Activated CD8-positive, alpha-beta memory T cell treated with anti-CD3 and anti-CD28 coated beads, Interleukin-2, amount 50 U/mL, for 1 hour (primary cell): ENCODE results near the gene TOR4A.
"Not testable (repeated sequence)": the region's sequence is repeated elsewhere in the genome, so short reads cannot be mapped to it uniquely, and the experiment has no call there.

Experiments used
- DNase-seq: peaks from one replicate; pipeline ENCODE4 v3.0.0-alpha.2; 2020; ENCODE audit errors: extremely low read depth

TOR4A gene

DNA sequence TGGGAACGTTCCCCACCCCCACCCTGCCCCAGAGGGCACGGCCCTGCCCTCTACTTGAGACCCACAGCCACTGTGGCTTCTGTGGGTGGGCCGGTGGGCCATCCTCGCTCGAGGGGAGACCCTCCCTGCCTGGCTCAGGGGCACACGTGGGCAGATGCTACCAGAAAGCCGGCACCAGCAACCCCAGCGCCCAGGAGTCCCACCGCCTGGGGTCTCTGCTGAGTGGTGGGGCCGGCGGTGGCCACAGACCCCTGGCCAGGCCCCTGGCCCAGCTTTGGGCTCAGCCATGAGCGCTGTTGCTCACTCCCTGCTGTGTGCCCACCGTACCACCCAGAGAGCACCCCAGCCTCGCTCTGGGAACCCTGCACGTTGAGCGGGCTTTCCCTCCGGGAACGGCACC, 41.1 kb downstream of the TOR4A start:
- no peak for DNase-seq

DNA sequence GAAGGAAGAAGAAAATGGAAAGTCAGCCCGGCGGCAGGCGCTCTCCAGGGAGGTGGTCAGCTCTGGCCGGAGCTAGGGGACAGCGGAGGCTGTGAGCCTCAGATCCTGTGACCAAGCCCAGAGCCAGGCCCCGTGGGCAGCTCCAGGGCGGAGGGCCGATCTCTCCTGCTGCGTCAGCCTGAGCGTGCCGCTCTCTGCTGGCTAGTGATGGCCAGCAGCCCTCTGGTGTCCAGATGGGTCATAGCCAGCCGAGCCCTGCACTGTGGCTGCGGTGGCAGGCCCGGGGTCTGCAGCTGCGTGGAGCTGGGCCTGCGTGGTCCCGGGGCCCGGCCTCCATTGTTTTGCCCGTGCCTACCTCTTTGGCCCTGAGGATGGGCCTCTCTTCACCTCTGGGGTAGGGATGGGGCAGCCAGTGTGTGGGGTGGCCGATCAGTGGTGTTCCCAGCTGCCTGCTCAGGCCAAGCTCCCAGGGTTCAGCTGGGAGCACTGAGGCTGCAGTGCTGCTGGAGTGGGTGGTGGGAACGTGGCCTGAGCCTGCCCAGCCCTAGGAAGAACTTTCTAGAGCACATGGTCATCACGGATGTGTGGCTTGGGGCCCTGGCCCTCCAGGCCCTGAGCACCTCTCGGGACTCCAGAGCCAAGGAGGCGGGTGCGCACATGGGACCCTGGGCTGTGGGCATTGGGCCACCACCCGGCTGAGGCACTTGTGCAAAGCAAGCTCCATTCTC, 41.6 kb downstream of the TOR4A start:
- DNase-seq = no peak

DNA sequence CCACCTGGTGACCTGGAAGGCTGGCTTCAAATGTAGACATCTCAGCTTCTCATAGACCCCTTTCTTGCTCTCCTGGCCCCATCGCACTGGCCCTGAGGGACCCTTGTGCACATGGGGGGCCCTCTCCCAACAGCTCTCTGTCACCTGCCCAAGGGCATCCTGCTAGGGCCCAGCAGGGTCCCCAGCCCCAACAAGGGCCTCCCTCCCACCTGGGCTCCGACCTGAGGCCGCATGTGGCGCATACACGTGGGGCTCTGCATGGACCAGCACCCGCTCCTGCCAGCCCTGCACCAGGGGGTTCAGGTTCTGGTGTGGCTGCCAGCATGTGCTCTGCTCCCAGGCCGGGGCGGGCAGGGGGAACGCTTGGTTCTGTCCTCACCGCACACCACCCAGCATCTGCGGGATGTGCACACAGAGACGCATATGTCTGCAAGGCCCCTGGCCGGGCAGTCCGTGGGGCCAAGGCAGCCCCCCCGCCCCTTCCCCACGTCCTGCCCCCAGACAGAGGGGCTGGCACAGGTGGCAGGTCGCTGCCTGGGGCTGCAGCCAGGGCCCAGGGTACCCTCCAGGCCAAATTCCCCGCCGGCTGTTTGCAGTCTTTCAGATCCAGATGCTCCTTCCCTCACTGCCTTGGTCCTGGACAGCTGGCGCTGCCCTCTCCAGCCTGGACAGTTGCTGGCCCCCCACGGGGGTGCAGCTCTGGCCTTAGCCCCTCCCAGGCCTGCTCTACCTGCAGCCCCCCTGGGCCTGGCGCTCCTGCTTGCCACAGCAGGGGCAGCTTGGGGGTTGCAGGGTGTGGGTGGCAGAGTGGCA, 42.4 kb downstream of the TOR4A start:
- no peak for DNase-seq

DNA sequence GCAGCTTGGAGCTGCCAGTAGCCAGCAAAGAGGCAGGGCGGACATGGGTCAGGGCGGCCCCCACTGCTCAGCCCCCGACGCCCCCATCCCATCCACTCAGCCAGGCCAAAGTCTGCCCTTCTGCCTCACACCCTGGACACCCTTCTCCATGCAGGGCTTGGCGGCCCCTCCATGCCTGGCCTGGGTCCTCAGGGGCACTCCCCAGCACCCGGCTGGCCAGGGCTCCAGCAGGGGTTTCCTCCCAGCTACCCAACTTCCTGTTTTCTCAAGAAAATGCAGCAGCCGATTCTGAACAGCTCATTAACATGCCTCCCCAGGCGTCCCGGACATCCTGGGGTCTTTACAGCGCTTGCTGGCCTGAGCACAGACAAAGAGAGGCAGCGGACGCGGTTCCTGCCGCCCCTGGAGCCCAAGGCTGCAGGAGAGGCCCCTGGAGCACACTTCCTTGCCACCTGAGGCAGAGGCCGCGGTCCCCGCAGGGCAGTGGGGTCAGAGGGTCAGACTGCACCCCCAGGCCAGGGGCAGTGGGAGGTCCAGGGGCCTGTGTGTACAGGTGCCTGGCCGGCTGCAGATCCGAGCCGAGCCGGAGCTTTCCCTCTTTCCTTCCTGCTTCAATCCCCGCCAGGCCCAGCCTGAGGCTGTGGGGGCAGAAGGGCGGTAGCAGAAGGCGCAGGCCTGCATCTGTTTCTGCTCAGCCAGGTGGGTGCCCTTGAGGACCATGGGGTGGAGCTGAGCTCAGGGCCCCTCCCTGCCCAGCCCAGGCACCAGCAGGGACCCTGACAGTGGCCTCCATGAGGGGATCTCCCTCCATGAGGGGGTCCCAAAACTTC, 43.2 kb downstream of the TOR4A start:
- DNase-seq = no peak

DNA sequence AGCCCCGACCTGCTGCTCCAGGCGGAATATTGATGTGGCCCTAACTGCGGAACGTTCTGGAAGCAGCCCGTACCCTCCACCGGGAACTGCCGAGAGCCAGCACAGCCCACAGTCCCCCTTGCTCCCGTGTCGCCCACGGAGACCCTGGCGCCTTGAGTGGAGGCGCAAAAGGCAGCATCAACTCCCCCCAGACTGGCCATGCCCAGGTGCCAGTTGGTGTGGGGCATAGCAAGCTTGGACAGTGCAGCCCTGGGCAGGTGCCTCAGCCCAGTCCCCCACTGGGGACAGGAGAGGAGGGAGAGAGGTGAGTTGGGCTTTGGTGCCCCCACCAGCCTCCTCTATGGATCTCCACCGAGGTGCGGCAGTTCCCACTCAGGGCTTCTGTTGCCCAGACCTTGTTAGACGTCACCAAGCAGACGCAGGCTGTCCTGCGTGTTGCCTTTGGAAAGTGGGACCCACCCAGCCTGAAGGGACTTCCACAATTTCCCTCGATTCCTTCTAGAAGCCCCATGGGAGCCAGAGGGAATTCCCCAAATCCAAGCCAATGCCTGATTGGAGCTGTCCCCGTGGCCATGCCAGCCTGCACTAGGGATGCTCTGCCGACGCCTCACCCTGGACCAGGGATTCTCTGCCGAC, 44.3 kb downstream of the TOR4A start:
- no peak for DNase-seq

DNA sequence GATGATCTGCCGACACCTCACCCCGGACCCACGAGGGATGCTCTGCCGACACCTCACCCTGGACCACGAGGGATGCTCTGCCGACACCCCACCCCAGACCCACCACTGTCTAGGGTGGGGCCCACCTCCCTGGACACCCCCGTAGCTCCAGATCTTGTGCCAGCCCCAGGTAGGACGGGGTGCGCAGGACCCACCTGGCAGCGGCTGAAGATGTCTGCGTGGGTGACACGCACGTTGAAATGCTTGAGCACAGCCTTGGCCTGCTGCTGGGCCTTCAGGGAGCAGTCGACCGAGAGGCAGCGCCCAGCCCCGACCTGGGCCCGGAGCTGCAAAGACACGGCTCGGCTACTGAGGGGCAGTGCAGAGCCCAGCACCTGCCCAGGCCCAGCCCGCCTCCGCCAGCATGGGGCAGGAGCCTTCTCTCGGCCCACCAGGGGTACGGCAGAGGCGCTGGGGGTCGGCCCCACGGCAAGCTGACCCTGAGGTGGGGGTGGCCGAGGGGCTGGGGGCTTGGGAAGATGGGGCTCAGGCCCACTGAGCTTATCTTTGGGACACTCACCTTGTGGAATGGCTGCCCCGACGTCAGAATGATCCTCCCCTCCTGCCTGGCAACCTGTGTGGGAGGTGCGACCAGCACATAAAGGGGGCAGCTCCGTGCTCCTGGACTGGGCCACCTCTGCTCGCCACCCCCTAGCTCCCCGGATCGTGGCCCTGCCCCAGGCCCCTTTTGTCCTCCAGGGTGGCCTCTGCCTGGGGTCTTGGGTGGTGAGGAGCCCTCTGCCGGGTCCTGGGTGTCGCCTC, 46.2 kb downstream of the TOR4A start:
- no peak for DNase-seq

DNA sequence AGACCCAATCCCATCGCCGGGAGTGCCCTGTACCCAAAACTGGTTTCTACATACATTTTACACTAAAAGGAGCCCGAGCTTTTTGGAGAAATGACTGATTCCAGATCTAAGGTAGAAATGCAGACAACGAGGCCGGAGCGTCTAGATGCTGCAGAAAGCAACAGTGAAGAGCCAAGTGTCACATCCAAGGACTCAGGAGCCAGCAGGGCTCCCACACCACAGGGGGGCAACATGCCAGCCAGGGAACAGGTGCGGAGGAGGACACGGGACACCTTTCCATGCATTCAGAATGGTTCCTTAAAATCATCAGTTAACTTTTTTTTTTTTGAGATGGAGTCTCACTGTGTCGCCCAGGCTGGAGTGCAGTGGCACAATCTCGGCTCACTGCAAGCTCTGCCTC, 47.6 kb downstream of the TOR4A start:
- DNase-seq = no peak

DNA sequence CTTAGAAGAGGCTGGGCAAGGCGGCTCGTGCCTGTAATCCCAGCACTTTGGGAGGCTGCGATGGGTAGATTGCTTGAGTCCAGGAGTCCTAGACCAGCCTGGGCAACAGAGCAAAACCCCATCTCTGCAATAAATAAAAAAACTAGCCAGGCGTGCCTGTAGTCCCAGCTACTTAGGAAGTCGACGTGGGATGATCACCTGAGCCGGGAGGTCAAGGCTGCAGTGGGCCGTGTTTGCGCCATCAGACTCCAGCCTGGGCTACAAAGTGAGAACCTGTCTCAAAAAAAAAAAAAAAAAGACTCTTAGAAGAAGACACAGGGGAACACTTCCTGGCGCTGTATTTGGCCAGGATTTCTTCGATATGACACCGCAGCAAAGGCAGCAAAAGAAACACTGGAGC, 48.3 kb downstream of the TOR4A start:
- no peak for DNase-seq

DNA sequence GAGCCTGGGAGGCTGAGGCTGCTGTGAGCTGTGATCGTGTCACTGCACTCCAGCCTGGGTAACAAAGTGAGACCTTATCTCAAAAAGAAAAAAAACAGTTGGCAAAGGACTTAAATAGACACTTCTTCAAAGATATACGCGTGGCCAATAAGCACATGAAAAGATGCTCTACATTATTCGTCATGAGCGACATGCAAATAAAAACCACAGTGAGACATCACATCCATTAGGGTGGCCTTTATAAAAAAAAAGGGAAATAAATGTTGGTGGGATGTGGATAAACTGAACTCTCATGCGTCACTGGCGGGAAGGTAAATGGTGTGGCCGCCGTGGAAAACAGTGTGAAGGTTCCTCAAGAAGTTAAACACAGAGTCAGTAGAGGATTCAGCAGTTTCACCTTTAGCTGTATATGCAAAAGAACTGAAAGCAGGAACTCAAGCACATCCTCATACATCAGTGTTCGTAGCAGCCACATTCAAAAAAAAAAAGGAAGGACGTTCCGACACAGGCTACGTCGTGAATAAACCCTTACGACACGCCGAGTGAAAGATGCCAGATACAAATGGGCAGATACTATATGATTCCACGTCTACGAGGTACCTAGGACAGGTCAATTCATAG, 49.0 kb downstream of the TOR4A start:
- no peak for DNase-seq

DNA sequence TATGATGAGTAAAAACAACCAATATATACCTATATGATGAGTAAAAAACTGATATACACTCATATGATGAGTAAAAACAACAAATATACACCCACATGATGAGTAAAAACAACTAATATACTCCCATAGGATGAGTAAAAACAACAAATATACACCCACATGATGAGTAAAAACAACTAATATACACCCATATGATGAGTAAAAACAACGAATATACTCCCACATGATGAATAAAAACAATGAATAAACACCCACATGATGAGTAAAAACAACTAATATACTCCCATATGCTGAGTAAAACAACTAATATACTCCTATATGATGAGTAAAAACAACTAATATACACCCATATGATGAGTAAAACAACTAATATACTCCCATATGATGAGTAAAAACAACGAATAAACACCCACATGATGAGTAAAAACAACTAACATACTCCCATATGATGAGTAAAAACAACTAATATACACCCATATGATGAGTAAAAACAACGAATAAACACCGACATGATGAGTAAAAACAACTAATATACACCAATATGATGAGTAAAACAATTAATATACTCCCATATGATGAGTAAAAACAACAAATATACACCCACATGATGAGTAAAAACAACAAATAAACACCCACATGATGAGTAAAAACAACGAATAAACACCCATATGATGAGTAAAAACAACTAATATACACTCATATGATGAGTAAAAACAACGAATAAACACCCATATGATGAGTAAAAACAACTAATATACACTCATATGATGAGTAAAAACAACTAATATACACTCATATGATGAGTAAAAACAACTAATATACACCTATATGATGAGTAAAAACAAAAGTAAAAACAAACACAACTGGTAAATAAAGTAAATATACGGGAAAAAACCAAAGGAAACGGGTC, 50.4 kb downstream of the TOR4A start:
- not testable (repeated sequence) for DNase-seq

DNA sequence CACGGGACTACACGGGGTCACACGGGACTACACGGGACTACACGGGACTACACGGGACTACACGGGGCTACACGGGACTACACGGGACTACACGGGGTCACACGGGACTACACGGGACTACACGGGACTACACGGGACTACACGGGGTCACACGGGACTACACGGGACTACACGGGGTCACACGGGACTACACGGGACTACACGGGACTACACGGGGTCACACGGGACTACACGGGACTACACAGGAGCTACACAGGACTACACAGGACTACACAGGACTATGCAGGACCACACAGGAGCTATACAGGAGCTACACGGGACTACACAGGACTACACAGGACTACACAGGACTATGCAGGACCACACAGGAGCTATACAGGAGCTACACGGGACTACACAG, 52.1 kb downstream of the TOR4A start:
- not testable (repeated sequence) for DNase-seq

DNA sequence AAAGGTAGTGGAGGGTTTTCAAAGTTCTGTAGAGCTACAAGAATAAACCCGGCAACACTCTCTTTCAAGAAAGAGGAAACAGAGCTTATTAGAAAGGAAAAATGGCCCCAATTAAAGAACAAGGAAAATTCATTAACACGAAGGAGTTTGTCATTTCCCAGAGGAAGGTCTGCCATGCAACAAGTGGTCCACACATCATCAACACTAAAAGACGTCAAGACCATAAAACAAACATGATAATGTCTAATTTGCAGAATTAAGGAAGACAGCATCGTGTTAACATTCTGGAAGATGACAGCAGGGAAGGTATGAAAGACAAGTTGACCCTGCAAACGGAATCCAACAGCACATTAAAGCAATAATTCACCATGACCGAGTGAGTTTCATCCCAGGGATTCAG, 53.2 kb downstream of the TOR4A start:
- no peak for DNase-seq

DNA sequence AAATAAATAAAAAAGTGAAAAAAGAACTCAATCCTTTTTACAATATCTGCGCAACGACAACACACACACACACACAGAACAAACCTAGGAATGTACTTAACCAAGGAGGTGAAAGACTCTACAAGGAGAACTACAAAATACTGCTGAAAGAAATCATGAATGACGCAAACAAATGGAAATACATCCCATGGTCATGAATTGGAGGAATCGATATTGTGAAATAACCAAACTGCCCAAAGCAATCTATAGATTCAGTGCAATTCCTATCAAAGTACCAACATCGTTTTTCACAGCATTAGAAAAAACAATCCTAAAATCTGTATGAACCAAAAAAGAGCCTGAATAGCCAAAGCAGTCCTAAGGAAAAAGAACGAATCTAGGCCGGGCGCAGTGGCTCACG, 54.4 kb downstream of the TOR4A start:
- no peak for DNase-seq
